Hematopoietic multipotent progenitor cell (in vitro differentiated cells): ENCODE results near the gene GSK3B. TPM values are rescaled to one million over a fixed set of nuclear protein-coding genes. Genes with fewer than 3 reads are reported as not detected.
A peak's percentile ranks its signal among the peaks of the same experiment; 100 is the strongest.

Experiments
- DNase-seq, 3 donors: peaks; one replicate each; pipeline ENCODE4 v3.0.0-alpha.2; 2011 to 2015; ENCODE audit warnings: low read depth in 2 of 3, low spot score in 2 of 3
- small RNA-seq: library from RNA; depleted of rRNA; stranded (forward); fragments of <200 nt; gene quantifications from one replicate; pipeline ENCODE3, GENCODE V24; 2012
- total RNA-seq: library from RNA; depleted of rRNA; stranded (reverse); fragments of >200 nt; gene quantifications from one replicate; pipeline ENCODE4 v1.2.3, GENCODE V29; 2012

Gene GSK3B
- total RNA-seq, 1 donor = 22.6 TPM

GRCh38 chr3:119794401-119794800, 299.8 kb downstream of the GSK3B start:
- no peak for DNase-seq

- no peak for DNase-seq
Measured at GRCh38 chr3:119792270-119792669, 302.0 kb downstream of the GSK3B start.

GRCh38 chr3:119790369-119790768, 303.9 kb downstream of the GSK3B start:
- DNase-seq = no peak

DNA sequence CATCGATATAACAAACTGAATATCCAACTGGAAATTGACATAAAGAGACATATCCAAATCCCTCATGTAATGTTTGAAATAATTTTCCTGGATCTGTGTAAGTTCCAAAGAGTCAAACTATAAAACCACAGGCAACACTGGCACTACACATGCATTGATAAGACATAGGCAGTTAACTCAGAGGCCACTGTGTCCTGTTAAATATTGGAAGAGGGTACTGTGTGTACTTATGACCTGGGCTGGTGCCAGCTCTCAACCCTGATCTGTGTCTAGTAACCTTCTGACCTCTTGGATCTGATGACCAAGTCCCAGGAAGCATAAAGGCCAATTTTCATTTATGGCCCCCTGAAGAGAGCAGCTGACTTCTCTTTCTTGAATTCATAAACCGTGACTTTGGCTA, 307.8 kb downstream of the GSK3B start:
- DNase-seq = no peak

DNA sequence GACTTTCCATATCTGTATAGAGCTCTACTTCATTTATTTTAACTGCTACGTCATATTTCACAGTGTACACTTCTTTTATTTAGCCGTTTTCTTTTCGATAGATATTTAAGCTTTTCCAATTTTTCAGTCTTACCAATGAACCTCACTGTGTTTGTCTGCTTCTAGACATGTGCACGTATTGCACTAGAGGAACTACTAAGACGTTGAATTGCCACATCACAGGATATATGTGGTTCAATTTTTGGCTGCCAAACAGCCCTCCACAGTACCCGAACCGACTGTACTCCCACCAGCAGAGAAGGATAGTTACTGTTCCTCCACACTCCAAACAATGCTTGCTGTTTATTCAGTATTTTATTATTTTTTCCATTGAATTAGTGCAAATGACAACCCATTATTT, 310.4 kb downstream of the GSK3B start:
- peak in 2 of 3 donors; percentile 9 to 47 for DNase-seq

- no peak for DNase-seq
Measured at GRCh38 chr3:119783255-119783654, 311.0 kb downstream of the GSK3B start.

DNA sequence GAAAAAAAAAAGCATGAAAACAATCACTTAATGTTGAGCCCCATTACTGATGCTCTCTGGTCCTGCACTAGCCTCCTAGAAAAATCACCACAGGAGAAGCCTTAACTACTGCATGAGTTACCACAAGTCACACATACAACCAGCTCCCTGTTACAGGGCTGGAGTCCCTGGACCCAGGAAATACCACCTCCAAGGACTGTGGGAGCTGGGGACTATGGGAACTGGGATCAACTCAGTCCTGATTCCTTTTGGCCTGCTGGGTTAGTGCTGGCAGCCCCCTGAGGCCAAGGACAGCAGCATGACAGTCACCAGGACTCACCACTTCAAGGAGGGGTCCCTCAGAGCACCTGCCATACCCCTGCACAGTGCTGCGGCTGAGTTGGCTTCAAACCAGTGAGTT, 311.8 kb downstream of the GSK3B start:
- DNase-seq = no peak

DNA sequence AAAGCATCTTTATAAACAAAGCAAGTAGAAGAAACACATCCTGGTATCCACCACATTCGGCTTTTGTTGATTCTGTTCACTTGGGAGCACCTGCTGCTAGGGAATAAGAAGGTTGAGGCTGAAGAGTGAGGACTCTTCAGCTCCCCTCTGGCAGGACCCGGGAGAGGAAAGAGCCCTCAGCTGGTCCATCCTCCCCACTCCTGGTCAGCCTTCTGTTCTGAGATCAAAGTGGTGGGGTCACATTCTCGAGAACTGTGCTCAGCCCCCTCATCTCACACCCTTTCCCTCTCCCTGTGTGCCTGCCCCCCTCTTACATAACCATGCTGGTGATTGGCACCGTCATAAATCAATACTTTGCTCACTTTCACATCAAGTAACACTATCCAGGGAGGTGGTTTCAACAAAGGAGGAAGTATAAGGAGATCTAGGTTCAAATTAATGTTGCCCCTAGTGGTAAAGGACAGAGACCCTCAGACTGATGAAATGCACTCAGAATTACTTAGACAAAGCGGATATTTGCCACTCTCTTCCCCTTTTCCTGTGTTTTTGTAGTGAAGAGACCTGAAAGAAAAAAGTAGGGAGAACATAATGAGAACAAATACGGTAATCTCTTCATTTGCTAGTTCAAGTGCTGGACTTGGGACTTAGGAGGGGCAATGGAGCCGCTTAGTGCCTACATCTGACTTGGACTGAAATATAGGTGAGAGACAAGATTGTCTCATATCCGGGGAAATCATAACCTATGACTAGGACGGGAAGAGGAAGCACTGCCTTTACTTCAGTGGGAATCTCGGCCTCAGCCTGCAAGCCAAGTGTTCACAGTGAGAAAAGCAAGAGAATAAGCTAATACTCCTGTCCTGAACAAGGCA, 312.7 kb downstream of the GSK3B start, which contains the start of gene NR1I2:
NR1I2 (plus strand) TSS at position 772 of the 869 bp plus-strand sequence.
- DNase-seq = peak in 1 of 3 donors; percentile 6

DNA sequence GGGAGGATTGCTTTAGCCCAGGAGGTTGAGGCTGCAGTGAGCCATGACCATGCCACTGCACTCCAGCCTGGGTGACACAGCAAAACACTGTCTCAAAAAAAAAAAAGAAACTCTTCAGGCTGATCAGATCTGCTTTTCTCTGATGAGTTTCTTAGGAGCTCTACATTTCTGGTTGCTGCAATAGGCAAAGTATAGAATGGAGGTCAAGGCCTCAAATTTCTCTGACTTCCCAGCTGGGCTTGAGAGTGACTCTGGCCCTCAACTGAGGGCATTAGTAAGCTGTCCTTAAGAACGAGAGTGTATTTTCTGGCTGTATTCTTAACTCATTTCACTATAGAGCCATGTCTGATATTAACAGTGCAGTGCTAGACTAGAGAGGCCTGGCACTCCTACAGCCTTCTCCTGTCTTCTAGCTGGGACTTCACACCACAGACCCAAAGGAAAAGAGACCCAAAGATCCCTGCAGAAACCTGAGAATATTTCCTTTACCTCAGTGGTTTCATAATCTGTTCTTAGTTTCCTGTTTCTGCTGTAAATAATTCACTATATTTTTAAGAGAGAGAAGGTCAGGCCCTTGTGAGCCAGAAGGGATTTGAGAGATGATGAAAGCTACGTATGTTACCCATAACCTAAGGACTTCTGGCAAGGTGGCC, 314.4 kb downstream of the GSK3B start:
- DNase-seq = peak in 1 of 3 donors; percentile 9

DNA sequence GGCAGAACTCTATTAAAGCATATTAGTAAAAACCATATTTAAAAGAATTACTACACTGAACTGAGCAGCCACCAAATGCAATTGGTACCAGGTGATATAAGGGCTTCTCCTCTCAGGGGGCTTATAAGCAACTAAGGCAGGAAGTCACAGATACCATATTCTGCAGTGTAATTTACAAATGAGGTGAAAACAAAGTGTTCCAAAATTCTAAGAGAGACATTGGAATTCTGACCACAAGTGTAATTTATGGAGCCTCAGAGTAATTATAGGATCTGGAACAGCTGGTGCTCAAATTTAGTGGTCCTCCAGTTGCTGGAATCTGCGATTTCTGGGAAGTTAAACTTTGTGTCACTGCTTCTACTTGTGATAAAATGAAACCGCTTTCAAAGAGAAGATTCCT, 315.4 kb downstream of the GSK3B start:
- no peak for DNase-seq

DNA sequence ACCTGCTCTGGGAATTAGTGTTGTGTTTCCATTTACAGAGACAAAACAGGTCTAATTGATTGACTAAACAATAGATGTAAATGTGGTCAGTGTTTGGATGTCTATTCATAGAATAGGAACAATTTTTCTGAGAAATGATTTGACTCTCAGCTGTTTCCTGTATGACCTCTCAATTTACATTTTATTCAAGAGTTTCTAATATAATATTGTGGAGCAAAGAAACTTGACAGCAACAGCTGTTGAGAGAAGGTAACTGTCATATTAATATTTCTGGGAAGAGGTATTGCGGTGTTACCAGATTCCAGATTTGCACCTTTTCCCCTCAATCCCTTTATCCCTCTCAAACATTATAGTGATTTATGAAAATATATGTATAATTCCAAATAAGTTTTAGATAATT, 316.1 kb downstream of the GSK3B start:
- DNase-seq = no peak

GRCh38 chr3:119776304-119776703, 317.9 kb downstream of the GSK3B start:
- DNase-seq = no peak

GRCh38 chr3:119774444-119774843, 319.8 kb downstream of the GSK3B start:
- no peak for DNase-seq

Small RNA genes lying within 50 kb of the gene (small RNA-seq; reads per million reads assigned to genes)
- gene RN7SL397P (not detected), gene RN7SL762P (not detected)

Other genes with a start within 250 kb of the GSK3B start
- gene GPR156, start 190.8 kb upstream of the GSK3B start, total RNA-seq = under 0.01 TPM